DOHH2 (cell line): Measurements from ENCODE around the gene ZNF223.

Source experiments
- CTCF ChIP-seq: fragments of 200-600 bp; sonication (generic); IDR thresholded peaks from one replicate; pipeline ENCODE4 v1.5.1; 2014; ENCODE audit warnings: antibody characterized with exemption, mild to moderate bottlenecking, low read depth, low read length; ENCODE audit not compliant: poor library complexity, severe bottlenecking
- EZH2phosphoT487 ChIP-seq: fragments of 200-600 bp; sonication (generic); IDR thresholded peaks from 2 replicates; pipeline ENCODE4 v1.6.1; 2017; ENCODE audit warnings: borderline replicate concordance, mild to moderate bottlenecking, antibody characterized with exemption, low read length, moderate library complexity, mixed read lengths

DNA sequence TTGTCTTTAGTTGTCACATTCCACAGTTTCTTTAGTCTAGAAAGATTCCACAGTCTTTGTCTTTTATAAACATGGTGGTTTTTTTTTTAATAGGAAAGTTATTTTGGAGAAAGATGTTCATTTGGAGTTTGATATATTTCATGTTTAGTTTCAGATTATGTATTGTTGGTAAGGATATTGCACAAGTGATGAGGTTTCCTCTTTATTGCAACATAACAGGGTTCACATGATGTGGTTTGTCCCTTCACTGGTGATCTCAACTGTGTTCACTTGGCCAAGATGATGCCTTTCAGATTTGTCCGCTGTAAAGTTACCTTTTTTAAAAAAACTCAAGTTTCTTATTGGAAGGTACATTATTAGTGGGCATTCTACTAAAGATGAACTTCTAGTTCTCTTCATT lies 45.9 kb upstream of the ZNF223 start:
- TF ChIP-seq CTCF (no peak), EZH2phosphoT487 (no peak)
